ENCODE data around the gene BCO1. TPM values are rescaled to one million over a fixed set of nuclear protein-coding genes. Genes with fewer than 3 reads are reported as not detected.

The BCO1 gene
- total RNA-seq (3.0 TPM), polyA plus RNA-seq (ENCODE audit: insufficient read depth, low read depth, low replicate concordance) (1.4 TPM)
- long read RNA-seq, donor 1, result 0 reads
- long read RNA-seq, donor 2, result 0 reads
- long read RNA-seq, donor 3, partial matches to known transcripts, result 0 of 1 reads
- long read RNA-seq, donor 3, other reads (novel, unspliced or antisense), result 0 of 1 reads
- long read RNA-seq, donor 4, partial matches to known transcripts, result 0 of 1 reads
- long read RNA-seq, donor 4, other reads (novel, unspliced or antisense), result 0 of 1 reads
- long read RNA-seq, donor 5, result 0 reads
- long read RNA-seq, donor 6, result 0 reads
- long read RNA-seq, donor 7, partial matches to known transcripts, result 1 of 4 reads
- long read RNA-seq, donor 7, other reads (novel, unspliced or antisense), result 1 of 4 reads
- long read RNA-seq, donor 8, partial matches to known transcripts, result 0 of 1 reads
- long read RNA-seq, donor 8, other reads (novel, unspliced or antisense), result 0 of 1 reads
- long read RNA-seq, donor 9, partial matches to known transcripts, result 0 of 1 reads
- long read RNA-seq, donor 9, other reads (novel, unspliced or antisense), result 0 of 1 reads
- long read RNA-seq, donor 10, result 0 reads

DNA sequence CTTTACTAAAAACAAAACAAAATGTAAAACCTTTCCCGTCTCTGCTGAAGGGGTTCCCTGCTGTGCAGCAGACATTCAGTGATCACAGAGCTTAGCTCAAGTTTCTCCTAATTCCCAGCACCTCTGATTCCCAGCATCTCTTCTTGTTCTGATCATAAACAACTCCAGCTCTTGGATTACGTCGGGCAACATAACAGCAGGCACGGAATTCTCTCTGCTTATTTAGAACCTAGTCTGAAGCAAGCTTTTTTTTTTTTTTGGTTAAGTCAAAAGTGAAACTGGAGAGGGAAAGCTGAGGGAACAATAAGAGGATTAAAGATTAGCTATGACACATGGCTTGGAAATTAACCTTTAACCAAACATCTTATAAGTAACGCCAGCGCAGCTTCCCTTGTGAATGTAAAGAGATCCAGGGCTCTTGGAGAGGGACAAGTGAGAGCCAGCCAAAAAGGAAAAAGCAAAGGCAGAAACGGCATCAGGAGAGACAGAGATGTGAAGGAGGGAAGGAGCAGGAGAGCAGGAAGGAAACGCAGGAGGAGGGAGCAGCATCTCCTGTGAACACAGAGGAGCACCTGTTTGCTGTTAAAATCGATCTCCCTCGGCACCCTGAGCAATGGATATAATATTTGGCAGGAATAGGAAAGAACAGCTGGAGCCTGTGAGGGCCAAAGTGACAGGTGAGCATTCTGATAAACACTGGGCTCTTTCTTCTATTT, at the start of gene BCO1:
BCO1 (plus strand) TSS at position 394 of the 716 bp plus-strand sequence; CDS start at position 614, 220 bp downstream.
- Histone ChIP-seq H3K27me3 (ENCODE audit: control insufficient read depth, insufficient read depth, low read length) (no peaks in the 10 kb centered on the region), H3K36me3 (ENCODE audit: control insufficient read depth in 2 of 3, insufficient read depth in 3 of 3, low read length in 3 of 3) (no peaks in the 10 kb centered on the region), H3K4me1 (ENCODE audit: control insufficient read depth in 2 of 3, insufficient read depth in 2 of 3, low read depth in 1 of 3, low read length in 3 of 3) (no peaks in the 10 kb centered on the region), H3K4me3 (ENCODE audit: low read length in 3 of 3) (peak within 1 kb of the TSS; percentile 46 to 87 (median 63)), H3K9me3 (ENCODE audit: control insufficient read depth in 2 of 3, insufficient read depth in 1 of 3, low read length in 3 of 3) (no peaks in the 10 kb centered on the region), H3K27ac (ENCODE audit: low read depth in 2 of 2, low read length in 2 of 2) (peak within 1 kb of the TSS; percentile 60 to 69), H3K9ac (ENCODE audit: low read length in 3 of 3) (peak within 1 kb of the TSS; percentile 2 to 45 (median 39))
- intact Hi-C loops (cut with DNase I), result no loop called here
- FAIRE-seq, result no peak
- TF ChIP-seq, protein P1, sequence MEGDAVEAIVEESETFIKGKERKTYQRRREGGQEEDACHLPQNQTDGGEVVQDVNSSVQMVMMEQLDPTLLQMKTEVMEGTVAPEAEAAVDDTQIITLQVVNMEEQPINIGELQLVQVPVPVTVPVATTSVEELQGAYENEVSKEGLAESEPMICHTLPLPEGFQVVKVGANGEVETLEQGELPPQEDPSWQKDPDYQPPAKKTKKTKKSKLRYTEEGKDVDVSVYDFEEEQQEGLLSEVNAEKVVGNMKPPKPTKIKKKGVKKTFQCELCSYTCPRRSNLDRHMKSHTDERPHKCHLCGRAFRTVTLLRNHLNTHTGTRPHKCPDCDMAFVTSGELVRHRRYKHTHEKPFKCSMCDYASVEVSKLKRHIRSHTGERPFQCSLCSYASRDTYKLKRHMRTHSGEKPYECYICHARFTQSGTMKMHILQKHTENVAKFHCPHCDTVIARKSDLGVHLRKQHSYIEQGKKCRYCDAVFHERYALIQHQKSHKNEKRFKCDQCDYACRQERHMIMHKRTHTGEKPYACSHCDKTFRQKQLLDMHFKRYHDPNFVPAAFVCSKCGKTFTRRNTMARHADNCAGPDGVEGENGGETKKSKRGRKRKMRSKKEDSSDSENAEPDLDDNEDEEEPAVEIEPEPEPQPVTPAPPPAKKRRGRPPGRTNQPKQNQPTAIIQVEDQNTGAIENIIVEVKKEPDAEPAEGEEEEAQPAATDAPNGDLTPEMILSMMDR (IDR thresholded peaks at IDR 0.05; ENCODE audit: borderline replicate concordance, extremely low read depth, insufficient read depth), result no peak
- DNase-seq, result peak in 3 of 5 donors; percentile 40 to 86 (median 86)

GRCh38 chr16:81189100-81189664, 49.3 kb upstream of the BCO1 start:
- peak in 2 of 5 donors; percentile 21 to 96 for DNase-seq
- intact Hi-C loops (cut with DNase I), result no loop called here
- no peaks in the 10 kb centered on the region for H3K27me3 ChIP-seq (ENCODE audit: control insufficient read depth, insufficient read depth, low read length)
- H3K4me1 ChIP-seq (ENCODE audit: control insufficient read depth in 2 of 3, insufficient read depth in 2 of 3, low read depth in 1 of 3, low read length in 3 of 3), result no peaks in the 10 kb centered on the region
- H3K36me3 ChIP-seq (ENCODE audit: control insufficient read depth in 2 of 3, insufficient read depth in 3 of 3, low read length in 3 of 3), result no peaks in the 10 kb centered on the region
- FAIRE-seq, result no peak
- no peaks in the 10 kb centered on the region for H3K9me3 ChIP-seq (ENCODE audit: control insufficient read depth in 2 of 3, insufficient read depth in 1 of 3, low read length in 3 of 3)
- TF ChIP-seq, protein P1 (IDR thresholded peaks at IDR 0.05; ENCODE audit: borderline replicate concordance, extremely low read depth, insufficient read depth), result no peak
- no peak overlapping the region for H3K27ac ChIP-seq (ENCODE audit: low read depth in 2 of 2, low read length in 2 of 2)
- H3K9ac ChIP-seq (ENCODE audit: low read length in 3 of 3), result no peak overlapping the region
- H3K4me3 ChIP-seq (ENCODE audit: low read length in 3 of 3), result no peak overlapping the region

DNA sequence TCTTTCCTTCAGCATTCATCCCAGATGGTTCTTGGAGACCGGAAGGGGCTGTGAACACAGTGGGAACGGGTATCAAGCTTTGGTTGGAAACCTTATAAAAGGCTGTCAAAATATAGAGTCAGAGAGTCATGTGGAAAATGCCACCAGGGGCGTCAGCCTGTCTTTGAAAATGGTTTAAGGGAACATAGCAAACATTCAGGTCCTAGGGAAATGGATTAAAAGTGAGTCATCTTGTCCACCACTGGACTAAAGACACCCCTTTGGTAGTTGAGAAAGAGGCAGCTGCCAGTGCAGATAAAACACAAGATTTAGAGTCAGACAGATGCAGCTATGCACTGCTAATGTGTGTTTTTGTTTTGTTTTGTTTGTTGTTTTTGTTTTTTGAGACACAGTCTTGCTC, 47.8 kb upstream of the BCO1 start:
- H3K27ac ChIP-seq (ENCODE audit: low read depth in 2 of 2, low read length in 2 of 2), result no peak overlapping the region
- no peak overlapping the region for H3K4me3 ChIP-seq (ENCODE audit: low read length in 3 of 3)
- no peak for DNase-seq
- no peaks in the 10 kb centered on the region for H3K9me3 ChIP-seq (ENCODE audit: control insufficient read depth in 2 of 3, insufficient read depth in 1 of 3, low read length in 3 of 3)
- no peak overlapping the region for H3K9ac ChIP-seq (ENCODE audit: low read length in 3 of 3)
- intact Hi-C loops (cut with DNase I), result no loop called here
- H3K36me3 ChIP-seq (ENCODE audit: control insufficient read depth in 2 of 3, insufficient read depth in 3 of 3, low read length in 3 of 3), result no peaks in the 10 kb centered on the region
- no peaks in the 10 kb centered on the region for H3K27me3 ChIP-seq (ENCODE audit: control insufficient read depth, insufficient read depth, low read length)
- no peak for FAIRE-seq
- H3K4me1 ChIP-seq (ENCODE audit: control insufficient read depth in 2 of 3, insufficient read depth in 2 of 3, low read depth in 1 of 3, low read length in 3 of 3), result no peaks in the 10 kb centered on the region
- TF ChIP-seq, protein P1 (IDR thresholded peaks at IDR 0.05; ENCODE audit: borderline replicate concordance, extremely low read depth, insufficient read depth), result no peak

All from kidney (tissue), 22 donors.